Spinal cord (tissue), 10 donors: Measurements from ENCODE around the gene TRIM24. TPM values are rescaled to one million over a fixed set of nuclear protein-coding genes. Genes with fewer than 3 reads are reported as not detected.

ENCODE experiments used
- DNase-seq, 6 donors: peaks; one replicate each; pipeline versions ENCODE4 v3.0.0 to v3.0.0-alpha.2; 2013 to 2015; ENCODE audit warnings: low spot score in 6 of 6, low read depth in 4 of 6
- H3K27ac ChIP-seq: one replicate; pipeline ENCODE4 v1.5.1; 2013; ENCODE audit warnings: low read depth, low read length, control low read depth
- H3K27me3 ChIP-seq: one replicate; pipeline ENCODE4 v1.6.1; 2013; ENCODE audit warnings: low read length; ENCODE audit not compliant: control insufficient read depth, insufficient read depth
- H3K36me3 ChIP-seq: one replicate; pipeline ENCODE4 v1.6.1; 2013; ENCODE audit warnings: low read length; ENCODE audit not compliant: control insufficient read depth, insufficient read depth
- H3K4me1 ChIP-seq: one replicate; pipeline ENCODE4 v1.6.1; 2013; ENCODE audit warnings: low read length; ENCODE audit not compliant: control insufficient read depth, insufficient read depth
- H3K4me3 ChIP-seq: one replicate; pipeline ENCODE4 v1.5.1; 2013; ENCODE audit warnings: low read depth, low read length, control low read depth
- H3K9me3 ChIP-seq: one replicate; pipeline ENCODE4 v1.6.1; 2013; ENCODE audit warnings: low read length; ENCODE audit not compliant: control insufficient read depth, insufficient read depth
- WGBS: methylation state at CpG from one replicate; pipeline ENCODE4 v1.1.5; 2013; ENCODE audit warnings: missing lambda C conversion rate; ENCODE audit not compliant: insufficient coverage; 5-methylcytosine and 5-hydroxymethylcytosine counted together
- polyA plus RNA-seq, 2 donors: library from polyadenylated mRNA; unstranded; fragments of 120-200 nt; gene quantifications; one replicate each; pipeline ENCODE4 v1.2.1, GENCODE V29; 2013; ENCODE audit not compliant: insufficient read length in 2 of 2
- total RNA-seq, 2 donors: library from RNA; depleted of rRNA in 1 of 2; stranded (reverse); fragments of 120-200 nt in 1 of 2; fragments of >200 nt in 1 of 2; gene quantifications; one replicate each; pipeline versions ENCODE4 v1.2.3 to v1.2.4, GENCODE V29; 2013 to 2014
- donor health status: healthy.

TRIM24 gene
- total and polyA plus RNA-seq, 4 donors, result 25.4 to 53.4 (median 32.8) TPM

DNA sequence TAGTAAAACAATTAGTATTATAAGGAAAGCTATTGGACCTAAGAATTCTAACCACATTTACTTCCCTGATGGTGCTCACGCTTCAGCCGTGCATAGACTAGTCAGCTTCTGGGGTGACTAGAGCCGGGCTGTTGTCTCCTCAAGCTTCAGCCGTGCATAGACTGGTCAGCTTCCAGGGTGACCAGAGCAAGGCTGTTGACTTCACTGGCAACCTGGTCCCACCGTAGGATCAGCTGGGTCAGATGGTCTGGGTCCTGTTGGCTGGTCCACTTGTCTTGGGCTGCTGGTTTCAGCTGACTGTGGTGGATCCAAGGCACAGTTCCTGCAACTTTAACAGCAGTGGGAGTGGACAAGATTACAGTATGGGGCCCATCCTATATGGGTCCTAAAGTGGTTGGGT lies 99.4 kb downstream of the TRIM24 start:
- Histone ChIP-seq H3K27me3 (no peaks in the 10 kb centered on the region), H3K4me1 (no peaks in the 10 kb centered on the region), H3K27ac (no peak overlapping the region), H3K36me3 (peaks cover 31% of the 10 kb centered on the region), H3K9me3 (peaks cover 4% of the 10 kb centered on the region), H3K4me3 (no peak overlapping the region)
- DNase-seq, result no peak
- WGBS, result 96% methylated on average over 5 of the region's 5 CpGs

- H3K9me3 ChIP-seq, result peaks cover 12% of the 10 kb centered on the region
- no peaks in the 10 kb centered on the region for H3K4me1 ChIP-seq
- H3K27me3 ChIP-seq, result no peaks in the 10 kb centered on the region
- WGBS, result 100% methylated on average over 3 of the region's 4 CpGs
- peaks cover 42% of the 10 kb centered on the region for H3K36me3 ChIP-seq
- H3K4me3 ChIP-seq, result no peak overlapping the region
- DNase-seq, result no peak
- no peak overlapping the region for H3K27ac ChIP-seq
Observed at GRCh38 chr7:138563808-138564207, 103.7 kb downstream of the TRIM24 start.

- Histone ChIP-seq H3K27ac (no peak overlapping the region), H3K4me1 (no peaks in the 10 kb centered on the region), H3K27me3 (no peaks in the 10 kb centered on the region), H3K36me3 (peaks cover 41% of the 10 kb centered on the region), H3K4me3 (no peak overlapping the region), H3K9me3 (peaks cover 12% of the 10 kb centered on the region)
- no peak for DNase-seq
- 100% methylated on average over 4 of the region's 5 CpGs for WGBS
Observed at GRCh38 chr7:138564365-138564764, 104.3 kb downstream of the TRIM24 start.

DNA sequence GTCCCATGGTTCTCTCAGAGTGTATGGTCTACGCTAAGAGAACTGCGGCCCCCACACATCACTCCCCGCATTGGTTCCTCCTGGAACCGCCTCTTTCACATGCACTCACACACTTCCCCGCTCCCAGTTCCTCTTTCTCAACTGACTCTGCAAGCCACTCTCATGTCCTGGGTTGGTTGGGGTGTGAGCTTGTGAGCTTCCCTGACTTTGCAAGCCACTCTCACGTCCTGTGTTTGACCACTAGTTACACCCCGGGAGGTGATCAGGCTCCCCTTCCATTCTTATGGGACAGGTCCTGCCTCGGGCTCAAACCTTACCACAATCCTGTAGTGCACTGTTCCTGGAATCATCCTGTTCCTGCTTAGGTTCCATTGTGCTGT lies 105.0 kb downstream of the TRIM24 start:
- Histone ChIP-seq H3K27me3 (no peaks in the 10 kb centered on the region), H3K27ac (no peak overlapping the region), H3K4me1 (no peaks in the 10 kb centered on the region), H3K9me3 (peaks cover 12% of the 10 kb centered on the region), H3K36me3 (peaks cover 40% of the 10 kb centered on the region), H3K4me3 (no peak overlapping the region)
- WGBS, result 100% methylated on average over 6 of the region's 8 CpGs
- no peak for DNase-seq

DNA sequence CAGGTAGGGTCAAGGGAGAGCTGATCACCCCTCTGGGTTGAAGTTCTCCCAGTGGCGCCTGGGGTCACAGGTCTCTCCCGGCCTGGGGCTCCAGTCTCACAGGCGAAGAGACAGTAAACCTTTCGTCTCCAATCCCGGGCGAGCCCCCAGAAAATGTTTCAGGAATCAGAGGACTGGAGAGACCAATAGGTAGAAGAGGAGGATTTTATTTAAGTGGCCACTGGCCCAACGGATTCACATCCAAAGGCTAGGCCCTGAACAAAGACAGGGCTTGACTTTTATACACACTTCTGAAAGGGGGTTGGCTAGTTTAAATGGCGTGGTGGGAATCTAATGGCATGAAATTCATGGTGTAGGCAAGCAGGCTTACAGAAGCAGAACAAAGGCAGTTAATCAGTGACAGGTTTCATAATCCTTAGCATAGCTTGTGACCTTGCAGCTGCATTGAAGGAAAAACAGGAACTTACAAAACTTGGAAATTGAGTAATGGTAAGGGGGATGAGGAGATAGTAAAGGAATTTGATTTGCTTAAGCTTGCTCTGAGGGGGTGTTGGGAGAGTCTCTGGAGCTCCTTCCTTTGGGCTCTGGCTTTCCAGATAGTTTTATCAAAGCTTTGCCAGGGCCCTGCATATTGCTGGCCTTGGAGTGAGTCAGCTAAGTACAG lies 105.5 kb downstream of the TRIM24 start:
- H3K27me3 ChIP-seq, result no peaks in the 10 kb centered on the region
- peaks cover 40% of the 10 kb centered on the region for H3K36me3 ChIP-seq
- DNase-seq, result no peak
- 93% methylated on average over 5 of the region's 8 CpGs for WGBS
- H3K4me3 ChIP-seq, result no peak overlapping the region
- H3K27ac ChIP-seq, result no peak overlapping the region
- H3K9me3 ChIP-seq, result peaks cover 12% of the 10 kb centered on the region
- H3K4me1 ChIP-seq, result no peaks in the 10 kb centered on the region

DNA sequence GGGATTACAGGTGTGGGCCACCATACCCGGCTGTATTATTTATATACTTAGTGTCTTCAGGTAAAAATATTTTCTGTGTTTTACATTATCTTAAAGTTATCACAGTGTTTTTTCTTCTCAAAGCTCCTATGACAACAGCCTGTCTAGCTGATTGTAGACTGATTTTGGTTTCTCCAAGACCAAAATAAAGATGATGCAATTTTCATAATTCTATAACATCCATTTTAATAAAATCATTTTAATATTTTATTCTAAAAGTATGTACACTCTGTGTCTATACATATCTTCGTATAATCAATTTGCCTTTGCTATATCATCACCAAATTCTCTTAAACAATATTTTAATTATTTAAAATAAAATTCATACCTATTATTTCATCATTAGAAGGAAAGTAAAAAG lies 108.6 kb downstream of the TRIM24 start:
- Histone ChIP-seq H3K9me3 (peaks cover 12% of the 10 kb centered on the region), H3K27me3 (no peaks in the 10 kb centered on the region), H3K4me3 (no peak overlapping the region), H3K4me1 (no peaks in the 10 kb centered on the region), H3K36me3 (peaks cover 44% of the 10 kb centered on the region), H3K27ac (no peak overlapping the region)
- WGBS, result no CpG with 5 or more reads among the region's 2 CpGs
- DNase-seq, result no peak

DNA sequence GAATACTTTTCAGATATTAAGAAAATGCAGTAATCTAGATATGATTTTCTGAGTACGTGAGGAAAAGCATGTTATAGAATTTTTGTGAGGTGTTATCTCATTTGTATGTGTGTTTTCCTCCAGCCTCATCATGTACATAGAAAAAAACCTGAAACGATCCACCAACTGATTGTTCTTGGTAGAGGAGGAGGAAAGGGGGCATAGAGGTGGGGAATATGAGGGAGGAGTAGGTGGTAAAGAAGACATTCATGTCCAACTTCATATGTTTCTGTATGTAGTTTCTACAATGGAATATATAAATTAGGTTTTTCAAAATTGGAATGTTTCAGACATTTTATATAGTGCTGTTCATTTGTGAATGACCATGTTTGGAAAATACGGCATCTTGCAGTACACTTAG lies 109.4 kb downstream of the TRIM24 start:
- Histone ChIP-seq H3K27ac (no peak overlapping the region), H3K36me3 (peaks cover 36% of the 10 kb centered on the region), H3K4me3 (no peak overlapping the region), H3K4me1 (no peaks in the 10 kb centered on the region), H3K9me3 (peaks cover 9% of the 10 kb centered on the region), H3K27me3 (no peaks in the 10 kb centered on the region)
- no CpG with 5 or more reads among the region's 3 CpGs for WGBS
- no peak for DNase-seq

DNA sequence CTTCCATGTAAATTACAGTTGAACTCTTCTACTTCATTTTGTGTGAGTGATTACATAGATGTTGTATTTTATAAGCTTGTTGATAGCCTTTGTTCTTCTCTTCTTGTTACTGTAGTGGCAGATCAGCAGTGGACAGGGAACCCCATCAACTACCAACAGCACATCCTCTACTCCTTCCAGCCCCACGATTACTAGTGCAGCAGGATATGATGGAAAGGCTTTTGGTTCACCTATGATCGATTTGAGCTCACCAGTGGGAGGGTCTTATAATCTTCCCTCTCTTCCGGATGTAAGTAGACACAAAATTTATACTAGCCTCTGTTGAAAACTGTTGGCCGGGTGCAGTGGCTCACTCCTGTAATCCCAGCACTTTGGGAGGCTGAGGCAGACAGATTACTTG lies 110.7 kb downstream of the TRIM24 start:
- DNase-seq, result no peak
- no peak overlapping the region for H3K27ac ChIP-seq
- 100% methylated on average over 3 of the region's 4 CpGs for WGBS
- H3K9me3 ChIP-seq, result no peaks in the 10 kb centered on the region
- no peaks in the 10 kb centered on the region for H3K4me1 ChIP-seq
- no peak overlapping the region for H3K4me3 ChIP-seq
- H3K27me3 ChIP-seq, result no peaks in the 10 kb centered on the region
- peaks cover 24% of the 10 kb centered on the region for H3K36me3 ChIP-seq

- Histone ChIP-seq H3K36me3 (peaks cover 15% of the 10 kb centered on the region), H3K4me3 (no peak overlapping the region)
- 83% methylated on average over 4 of the region's 4 CpGs for WGBS
Observed at GRCh38 chr7:138573741-138574140, 113.7 kb downstream of the TRIM24 start.

GRCh38 chr7:138575897-138576428 lies 115.9 kb downstream of the TRIM24 start:
- no peak for DNase-seq
- Histone ChIP-seq H3K36me3 (peaks cover 14% of the 10 kb centered on the region), H3K27ac (no peak overlapping the region), H3K9me3 (no peaks in the 10 kb centered on the region), H3K4me1 (no peaks in the 10 kb centered on the region), H3K27me3 (no peaks in the 10 kb centered on the region), H3K4me3 (no peak overlapping the region)
- WGBS, result no CpG with 5 or more reads among the region's 5 CpGs

More at GRCh38 chr7:138573741-138574140, 113.7 kb downstream of the TRIM24 start:
- DNase-seq, result no peak
- Histone ChIP-seq H3K4me1 (no peaks in the 10 kb centered on the region), H3K27ac (no peak overlapping the region), H3K9me3 (no peaks in the 10 kb centered on the region), H3K27me3 (no peaks in the 10 kb centered on the region)
